Activated T-cell treated with anti-CD3 and anti-CD28 coated beads, Interleukin-2, amount 50 U/mL, for 48 hours (primary cell): Measurements from ENCODE around the gene CST6.
A peak's percentile ranks its signal among the peaks of the same experiment; 100 is the strongest.
"Not testable (repeated sequence)": the region's sequence is repeated elsewhere in the genome, so short reads cannot be mapped to it uniquely, and the experiment has no call there.

Source experiments
- DNase-seq, 2 experiments: peaks; one replicate each; pipeline ENCODE4 v3.0.0-alpha.2; 2020

The CST6 gene

DNA sequence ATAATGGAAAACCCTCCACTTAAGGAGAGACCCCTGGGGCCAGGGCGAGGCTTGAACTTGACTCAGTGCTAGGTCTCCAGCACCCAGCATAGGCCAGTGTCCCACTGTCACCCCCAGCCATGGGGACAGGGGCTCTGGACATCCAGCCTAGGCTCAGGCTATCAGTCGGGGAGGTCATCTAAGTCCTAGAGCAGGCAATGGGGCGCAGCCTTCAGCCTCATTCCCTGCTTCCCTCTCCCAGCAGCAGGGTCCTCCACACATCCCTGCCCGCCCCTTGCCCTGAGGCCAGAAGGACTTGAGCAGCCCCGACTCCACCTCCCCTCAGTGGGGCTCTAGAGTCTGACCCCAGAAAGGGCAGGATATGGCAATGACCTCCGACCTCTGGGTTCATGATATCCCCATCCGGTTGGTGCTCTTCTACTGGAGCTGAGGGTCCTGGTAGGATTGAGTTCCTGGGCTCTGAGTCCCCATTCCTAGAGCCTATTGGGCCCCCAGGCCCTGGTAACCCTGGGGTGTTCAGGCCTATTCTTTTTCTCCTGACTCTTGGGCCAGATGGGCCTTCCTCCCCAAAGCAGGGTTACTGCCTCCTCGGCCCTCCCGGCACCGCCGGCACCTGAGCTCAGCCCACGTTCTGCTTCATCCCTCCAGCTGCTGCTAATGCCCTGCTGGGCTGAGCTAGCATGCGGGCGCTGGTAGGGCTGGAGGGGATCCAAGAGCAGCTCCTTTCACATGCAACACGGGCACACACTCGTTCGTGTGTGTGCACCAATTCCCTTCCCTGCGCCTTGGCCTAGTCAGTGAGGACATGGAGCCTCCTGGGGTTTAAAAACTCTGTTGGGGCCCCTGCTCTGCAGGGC lies 4.4 kb downstream of the CST6 start:
- DNase-seq, result no peak

DNA sequence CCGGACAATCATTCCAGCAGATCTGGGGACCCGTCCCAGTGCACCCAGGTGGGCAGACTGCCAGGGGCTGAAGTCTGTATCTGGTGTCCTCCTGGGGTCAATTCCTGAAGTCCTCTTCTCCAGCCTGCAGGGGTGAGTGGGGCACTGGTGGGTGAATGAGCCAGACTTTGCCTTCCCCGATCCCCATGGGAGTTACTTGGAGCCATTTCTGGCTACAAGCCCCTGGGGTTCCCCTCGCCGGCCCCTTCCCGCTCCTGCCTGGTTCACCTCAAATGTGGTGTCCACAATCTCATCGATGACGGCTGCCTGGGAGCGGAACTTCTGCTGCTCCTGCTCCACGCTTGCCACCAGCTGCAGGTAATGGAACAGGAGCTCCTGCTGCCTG lies 5.0 kb downstream of the CST6 start:
- DNase-seq, result no peak

DNA sequence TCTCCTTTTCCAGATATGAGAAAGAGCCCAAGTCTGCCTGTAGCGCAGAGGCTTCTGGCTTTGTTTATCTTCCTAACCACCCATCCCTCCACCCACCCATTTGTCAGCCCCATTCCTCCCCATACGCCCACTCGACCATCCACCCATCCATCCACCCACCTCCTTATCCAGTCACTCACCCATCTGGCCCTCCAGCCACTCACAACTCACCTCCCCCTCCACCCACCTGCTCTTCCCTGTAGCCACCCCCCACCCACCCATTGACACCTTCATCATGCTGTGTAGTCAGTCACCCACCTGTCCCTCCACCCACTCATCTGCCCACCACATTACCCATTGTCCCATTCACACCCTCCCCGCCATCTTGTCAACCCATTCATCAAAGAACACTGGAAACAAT lies 5.5 kb downstream of the CST6 start:
- no peak for DNase-seq

DNA sequence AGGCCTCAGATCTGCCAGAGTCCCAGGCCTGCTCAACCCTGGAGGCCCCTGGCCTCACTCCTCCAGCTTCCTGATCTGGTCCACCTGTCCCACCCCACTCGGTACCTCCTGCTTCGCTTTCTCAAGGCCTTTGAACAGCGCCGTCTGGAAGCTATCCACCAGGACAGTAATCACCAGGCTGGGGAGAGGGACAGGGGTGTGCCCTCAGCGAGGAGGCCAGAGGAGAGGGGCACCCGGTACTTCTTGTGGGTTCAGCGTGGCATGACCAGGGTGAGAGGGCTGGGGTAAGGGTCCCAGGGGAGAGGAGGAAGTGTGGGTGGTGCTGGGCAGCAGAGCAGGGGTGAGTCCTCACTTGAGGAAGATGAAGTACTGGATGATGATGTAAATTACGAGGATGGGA lies 8.4 kb downstream of the CST6 start:
- no peak for DNase-seq

DNA sequence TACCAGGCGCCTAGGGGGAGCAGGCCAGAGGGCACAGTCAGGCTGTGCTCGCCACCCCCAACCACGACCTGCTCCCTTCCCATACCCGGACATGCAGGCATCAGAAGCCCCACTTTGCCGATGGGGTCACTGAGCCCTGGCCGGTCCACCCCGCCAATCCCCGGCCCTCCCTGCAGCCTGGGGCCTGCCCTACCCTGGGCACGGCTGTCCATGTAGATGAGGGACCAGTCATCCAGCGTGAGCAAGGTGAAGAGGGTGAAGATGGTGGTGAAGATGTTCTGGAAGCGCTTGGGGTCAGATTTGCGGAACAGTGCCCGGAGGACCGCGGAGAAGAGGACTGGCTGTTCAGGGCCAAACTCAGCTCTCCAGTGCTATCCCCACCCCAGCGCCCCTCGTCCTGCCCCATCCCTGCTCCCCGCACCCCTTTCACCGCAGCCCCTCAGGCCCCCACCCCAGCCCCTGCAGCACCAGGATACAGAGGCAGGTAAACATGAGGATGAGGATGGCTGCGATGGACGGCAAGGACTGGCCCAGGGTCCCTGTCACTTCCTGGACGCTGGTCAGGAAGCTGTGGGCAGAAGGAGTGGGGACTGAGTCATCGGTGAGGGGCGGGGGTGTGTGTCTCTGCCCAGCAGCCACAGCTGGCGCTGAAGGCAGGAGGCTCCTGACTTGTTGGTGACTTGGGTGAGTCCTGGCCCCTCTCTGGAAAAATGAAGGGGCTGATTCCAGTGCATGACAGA lies 9.0 kb downstream of the CST6 start:
- peak in 1 of 2 experiments; percentile 52 for DNase-seq

DNA sequence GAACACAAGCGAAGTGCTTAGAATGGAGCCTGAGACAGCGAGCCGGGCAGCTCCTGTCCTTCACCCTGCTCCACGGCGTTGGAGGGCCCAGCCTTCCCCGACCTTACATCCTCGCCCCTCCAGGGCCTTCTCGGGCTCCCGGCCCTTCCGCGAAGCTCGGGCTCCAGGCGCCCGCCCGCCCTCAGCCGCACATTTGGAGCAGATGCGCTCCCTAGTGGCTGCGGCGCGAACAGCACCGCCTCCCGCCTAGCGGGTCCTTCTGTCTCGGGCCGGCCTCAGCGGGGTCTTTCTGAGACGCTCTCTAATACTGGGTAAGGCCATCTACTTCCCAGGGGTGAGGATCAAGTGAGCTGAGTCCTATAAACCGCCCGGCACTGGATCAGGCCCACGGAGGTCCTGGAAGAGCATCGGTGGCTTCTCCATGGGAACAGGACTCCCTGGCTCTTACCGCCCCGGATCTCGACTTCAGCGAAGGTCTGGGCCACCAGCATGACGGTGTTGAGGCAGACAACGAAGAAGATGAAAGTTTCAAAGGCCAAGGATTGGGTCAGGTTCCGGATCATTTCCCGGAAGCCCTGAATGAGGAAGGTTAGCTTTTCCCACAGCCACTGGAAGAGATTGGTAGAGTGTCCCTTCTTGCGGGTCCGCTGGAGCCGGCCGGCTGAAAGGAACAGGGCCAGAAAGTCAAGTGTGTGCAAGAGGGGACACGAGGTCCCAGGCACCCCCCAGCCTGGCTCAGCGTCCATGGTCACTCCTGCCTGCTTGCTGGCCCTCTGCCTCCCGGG lies 10.8 kb downstream of the CST6 start:
- peak; percentile 92 to 93 for DNase-seq

DNA sequence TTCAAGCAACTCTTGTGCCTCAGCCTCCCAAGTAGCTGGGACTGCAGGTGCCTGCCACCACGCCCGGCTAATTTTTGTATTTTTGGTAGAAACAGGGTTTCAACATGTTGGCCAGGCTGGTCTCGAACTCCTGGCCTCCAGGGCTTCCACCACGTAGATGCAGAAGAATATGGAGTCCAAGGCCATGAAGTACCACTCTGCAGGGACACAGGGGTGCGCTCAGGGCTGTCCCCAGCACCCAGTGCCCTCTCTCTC lies 11.3 kb downstream of the CST6 start:
- not testable (repeated sequence) for DNase-seq

DNA sequence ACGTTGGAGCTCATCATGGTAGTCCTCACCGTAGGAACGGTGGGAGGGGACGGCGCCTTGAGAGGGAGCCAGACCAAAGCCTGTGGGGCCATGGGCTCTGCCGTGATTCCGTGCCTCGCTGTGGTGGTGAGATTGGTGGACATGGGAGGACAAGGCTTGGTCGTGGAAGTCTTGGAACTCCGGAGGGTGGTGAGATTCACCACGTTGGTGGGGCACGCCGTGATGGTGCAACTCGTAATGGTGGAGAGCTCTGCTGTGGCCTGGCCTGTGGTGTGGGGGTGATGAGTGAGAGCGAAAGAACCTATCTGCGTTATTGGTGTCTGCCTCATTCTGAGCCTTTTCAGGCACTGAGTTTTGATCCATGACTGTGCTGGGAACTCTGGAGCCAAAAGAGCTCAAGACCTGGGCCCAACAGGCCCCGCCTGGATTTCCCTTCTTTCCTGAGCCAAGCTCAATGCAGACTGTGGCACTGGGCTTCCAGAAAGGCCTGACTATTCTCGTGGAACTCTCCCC lies 14.3 kb downstream of the CST6 start, which contains the start of gene CATSPER1:
TSS of gene CATSPER1 (minus strand) at position 463 of the 513 bp plus-strand sequence. CDS start at position 363, 100 bp downstream.
- DNase-seq, result no peak

DNA sequence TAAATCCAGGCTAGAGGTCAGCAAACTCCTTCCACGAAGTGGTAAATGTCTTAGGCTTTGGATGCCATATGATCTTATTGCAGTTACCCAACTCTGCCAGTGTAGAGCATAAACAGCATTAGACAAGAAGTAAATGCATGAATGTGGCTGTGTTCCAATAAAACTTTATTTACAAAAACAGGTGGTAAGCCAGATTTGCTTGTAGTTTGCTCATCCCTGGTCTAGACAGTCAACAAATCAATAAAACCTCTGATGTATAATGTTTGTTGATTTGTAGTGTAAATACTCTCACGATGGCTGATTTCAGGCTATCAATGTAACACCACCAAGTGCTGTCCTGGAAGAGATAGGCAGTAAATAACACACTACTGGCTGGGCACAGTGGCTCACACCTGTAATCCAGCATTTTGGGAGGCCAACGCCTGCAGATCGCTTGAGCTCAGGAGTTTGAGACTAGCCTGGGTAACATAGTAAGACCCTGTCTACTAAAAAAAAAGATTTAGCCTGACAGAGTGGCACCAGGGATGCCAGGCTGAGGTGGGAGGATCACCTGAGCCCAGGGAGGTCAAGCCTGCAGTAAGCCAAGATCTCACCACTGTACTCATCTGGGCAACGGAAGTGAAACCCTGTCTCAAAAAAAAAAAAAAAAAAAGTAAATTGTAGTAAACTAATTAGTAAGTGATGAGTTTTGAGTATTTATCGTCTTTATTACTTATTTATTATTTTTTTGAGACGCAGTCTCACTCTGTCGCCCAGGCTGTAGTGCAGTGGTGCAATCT lies 21.3 kb downstream of the CST6 start:
- DNase-seq, result no peak

DNA sequence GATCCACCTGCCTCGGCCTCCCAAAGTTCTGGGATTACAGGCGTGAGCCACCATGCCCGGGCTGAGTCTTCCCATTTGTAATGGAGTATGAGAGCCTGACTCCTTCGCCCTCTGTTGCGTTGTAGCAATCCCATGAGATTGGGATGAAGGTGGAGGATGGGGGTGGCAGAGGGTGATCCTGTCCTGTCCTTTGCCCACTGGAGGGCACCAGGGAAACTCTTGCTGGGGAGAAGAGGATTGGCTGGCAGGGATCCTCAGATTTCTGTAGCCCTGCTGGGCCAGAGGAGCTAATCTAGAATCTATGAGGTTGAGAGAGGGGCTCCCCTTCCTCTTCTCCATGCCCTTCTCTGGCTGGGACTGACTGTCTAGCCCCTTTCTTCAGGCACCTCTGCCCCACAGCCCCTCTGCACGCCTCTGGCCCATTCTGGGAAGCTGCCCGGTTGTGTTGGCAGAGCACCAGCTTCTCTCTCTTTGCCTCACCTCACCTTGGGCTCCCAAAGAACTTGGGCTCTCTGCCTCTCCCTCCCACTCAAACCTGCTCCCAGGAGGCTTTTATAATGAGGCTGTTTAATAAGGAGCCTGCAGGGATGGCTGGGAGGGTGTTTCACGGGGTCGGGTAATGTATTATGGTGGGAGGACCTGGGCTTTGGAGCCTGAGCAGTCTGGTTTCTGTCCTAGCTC lies 24.0 kb downstream of the CST6 start:
- DNase-seq, result no peak

DNA sequence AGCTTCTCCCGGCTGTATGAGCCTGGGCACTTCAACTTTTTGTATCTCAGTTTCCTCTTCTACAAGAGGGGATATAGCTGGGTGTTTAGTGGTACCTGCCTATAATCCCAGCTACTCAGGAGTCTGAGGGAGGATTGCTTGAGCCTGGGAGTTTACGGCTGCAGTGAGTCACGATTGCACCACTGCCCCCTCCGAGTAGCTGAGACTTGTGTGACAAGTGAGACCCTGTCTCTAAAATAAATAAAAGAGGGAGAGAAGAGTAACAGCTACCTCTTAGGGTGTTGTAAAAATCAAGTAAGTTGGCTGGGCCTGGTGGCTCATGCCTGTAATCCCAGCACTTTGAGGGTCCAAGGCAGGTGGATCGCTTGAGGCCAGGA lies 24.5 kb downstream of the CST6 start:
- DNase-seq, result no peak

DNA sequence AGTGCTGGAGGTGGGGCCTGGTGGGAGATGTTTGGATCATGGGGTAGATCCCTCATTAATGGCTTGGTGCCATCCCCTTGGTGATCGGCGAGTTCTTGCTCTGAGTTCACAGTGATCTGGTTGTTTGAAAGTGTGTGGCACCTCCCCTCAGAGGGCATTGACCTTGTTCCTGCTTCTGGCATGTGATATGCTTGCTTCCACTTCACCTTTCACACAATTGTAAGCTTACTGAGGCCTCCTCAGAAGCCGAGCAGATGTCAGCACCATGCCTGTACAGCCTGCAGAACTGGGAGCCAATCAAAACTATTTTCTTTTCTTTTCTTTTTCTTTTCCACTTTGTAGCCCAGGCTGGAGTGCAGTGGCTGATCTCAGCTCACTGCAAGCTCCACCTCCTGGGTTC lies 25.5 kb downstream of the CST6 start:
- no peak for DNase-seq

DNA sequence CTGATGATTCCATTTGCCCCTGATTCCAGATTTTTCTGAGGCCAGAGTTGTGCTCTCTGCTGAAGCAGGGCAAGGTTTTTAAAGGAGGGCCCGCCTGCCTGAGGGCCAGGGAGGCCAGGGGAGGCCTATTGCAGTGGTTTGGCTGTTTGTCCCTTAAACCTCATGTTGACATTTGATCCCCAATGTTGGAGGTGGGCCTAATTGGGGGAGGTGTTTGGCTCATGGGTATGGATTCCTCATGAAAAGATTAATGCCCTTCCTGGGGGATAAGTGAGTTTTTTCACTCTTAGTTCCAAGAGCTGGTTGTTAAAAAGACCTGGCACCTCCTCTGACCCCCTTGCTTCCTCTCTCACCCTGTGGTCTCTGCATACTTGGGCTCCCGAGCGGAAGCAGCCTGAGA lies 28.0 kb downstream of the CST6 start:
- no peak for DNase-seq

DNA sequence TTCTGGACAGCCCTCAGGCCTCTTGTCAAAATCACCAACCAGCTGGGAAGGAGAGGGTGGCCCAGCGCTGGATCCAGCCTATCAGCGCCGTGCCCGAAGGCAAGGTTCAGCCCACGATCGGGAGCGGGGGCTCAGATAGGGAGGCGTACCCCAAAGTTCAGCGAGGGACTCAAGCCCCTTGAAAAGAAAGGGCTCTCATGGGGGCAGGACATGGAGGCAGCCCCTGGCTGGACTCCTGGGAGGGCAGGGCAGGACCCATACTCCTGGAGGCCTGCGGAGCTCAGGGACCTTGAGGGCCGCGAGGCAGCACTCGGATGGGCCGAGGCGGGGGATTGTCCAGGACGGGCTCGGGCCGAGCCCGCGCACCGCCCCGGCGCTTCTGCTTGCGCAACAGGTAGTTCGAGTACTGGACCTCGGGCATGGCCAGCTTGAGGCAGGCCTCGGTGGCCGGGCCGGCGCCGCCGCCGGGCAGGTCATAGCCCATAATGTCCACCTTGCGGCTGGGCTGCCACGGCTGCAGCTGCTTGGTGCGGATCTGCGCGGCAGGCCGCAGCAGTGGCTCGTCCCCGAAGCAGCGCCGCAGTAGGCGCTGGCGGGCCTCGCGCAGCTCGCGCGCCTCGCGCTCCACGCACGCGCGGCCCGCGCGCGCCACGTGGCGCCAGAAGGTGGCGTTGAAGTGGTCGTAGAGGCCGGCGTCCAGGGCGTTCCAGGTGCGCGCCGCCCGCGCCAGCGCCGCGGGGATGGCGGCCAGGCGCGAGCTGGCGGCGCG lies 30.6 kb downstream of the CST6 start:
- DNase-seq, result no peak

DNA sequence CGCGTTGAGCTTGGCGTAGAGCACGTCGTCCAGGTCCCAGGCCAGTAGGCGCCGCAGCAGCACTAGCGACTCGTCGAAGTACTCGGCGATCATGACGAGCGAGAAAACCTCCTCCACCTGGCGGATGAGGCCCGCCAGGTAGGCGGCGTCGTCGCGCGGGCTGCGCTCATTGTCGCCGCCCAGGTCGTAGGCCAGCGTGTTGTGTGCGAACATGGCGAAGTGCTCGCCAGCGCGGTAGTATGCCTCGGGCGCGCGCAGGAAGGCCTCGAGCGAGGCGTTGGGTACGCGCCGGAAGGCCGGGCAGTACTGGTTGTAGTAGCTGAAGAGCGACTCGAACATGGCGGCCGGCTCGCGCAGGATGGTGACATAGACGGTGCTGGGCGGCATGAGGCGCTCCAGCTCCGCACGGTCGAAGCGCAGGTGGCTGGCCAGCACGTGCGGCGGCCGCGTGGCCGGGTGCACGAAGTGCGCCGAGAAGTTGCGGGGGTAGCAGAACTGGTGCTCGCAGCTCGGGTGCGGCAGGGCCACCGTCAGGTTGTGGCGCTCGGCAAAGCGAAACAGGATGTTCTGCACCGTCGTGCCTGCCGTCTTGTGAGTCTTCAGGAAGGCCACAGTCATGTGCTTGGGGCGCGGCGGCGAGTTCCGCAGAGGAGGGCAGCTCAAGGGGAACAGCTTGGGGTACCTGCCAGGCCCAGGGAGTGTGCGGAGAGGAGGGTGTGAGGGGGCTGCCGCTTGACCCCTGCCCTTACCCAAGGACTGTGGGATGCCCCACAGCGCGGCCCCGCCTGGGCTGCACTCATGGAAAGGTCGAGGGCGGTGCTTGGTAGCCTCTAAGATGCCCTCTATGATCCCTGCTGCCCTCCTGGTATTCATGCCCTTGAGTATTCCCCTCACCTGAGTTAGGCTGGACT lies 31.4 kb downstream of the CST6 start:
- DNase-seq, result no peak

DNA sequence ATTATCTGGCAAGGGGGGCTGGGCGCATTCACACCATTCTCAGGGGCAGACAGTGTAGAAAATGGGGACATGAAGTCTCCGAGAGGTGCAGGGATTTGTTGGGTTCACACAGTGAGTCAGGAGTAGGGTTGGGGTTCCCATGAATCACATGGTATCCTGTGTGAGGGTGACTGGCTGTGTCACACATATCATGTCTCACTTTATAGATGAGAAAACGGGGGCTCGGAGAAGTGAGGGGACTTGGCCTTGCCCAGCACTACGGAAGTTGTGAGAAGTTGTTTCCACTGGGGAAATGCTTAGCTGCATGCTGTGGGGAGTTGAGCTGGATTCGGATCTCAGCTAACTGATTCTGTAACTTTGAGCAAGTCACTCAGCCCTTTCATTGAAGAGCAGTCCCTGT lies 32.9 kb downstream of the CST6 start:
- DNase-seq, result no peak

DNA sequence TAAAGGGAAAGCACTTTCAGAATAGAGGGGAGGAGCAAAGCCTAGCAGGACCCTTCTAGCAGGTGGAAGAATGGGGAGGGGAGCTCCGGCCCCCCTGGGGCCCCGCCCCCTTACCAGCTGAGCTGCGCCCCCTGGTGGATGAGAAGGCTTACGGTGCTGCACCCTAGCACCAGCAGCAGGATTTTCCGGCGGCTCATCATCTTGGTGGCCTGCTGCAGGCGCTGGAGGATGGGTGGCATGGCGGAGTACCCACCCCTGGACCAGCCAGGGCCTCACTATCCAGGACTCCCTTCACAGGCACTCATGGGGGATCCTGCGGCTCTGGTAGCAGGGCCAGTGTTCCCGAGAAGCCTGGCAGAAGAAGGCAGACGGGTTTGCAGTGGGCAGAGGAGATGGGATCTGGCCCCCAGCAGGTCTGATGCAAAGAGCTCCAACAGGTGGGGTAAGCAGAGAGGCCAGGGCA lies 33.4 kb downstream of the CST6 start:
- peak; percentile 86 to 88 for DNase-seq

DNA sequence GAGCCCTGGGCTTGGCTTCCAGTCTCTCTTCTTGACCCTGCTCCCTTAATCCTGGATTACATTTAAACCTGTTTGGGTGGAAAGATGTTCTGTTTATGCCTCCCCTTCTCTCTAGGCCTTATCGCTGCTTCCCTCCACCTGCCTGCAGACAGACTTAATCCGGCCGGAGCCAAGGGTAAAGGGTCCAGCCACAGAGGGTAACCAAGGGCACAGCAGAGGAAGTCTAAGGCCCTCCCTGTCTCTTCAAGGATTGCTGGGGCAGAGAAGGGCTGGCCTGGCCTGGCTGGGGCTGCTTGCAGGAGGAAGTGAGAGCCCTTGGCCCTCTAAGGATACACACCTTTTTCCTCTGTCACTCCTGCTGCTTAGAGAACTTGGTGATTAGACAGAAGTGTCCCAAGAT lies 35.1 kb downstream of the CST6 start:
- no peak for DNase-seq

DNA sequence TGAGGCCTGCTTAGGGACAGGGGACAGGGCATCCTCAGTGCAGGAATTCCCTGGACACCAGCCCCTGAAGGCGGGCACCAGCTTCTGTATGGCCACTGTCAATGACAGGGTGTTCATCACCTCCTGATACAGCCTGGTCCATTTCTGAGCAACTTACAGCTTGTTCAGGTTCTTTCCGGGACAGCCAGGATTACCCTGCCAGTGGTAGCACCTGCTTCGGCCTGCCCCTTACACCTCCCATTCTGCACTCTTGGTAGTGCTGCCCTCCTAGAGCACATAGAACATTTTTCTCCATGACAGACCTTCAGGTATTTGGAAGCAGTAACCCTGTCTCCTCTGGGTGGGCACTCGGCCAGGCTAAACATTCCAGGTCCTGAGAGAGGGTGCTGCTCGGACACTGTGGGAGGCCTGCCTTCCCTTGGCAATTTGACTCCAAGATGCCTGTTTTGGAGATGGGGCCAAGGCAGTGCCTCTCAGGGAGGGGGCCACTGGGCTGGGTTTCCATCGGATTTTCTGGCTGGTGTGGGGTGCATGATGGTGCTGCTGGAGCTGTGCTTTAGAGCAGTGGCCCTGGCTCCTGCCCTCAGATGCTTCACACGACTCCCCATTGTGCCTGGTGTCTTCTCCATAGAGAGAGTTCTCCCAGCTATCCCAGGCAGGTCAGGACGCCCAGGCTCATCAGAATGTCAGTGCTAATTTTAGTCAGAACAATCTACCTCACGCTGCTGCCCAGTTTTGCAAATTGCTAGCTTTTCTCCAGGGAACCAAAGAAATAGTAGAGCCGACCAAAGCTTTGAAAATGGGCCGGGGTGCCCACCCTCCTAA lies 35.9 kb downstream of the CST6 start:
- DNase-seq, result no peak
